Activated CD4-positive, alpha-beta T cell treated with anti-CD3 and anti-CD28 coated beads, Interleukin-2, amount 50 U/mL, for 24 hours (primary cell): ENCODE data around the gene SMARCAD1.

Source experiments
- DNase-seq, 2 donors: peaks; one replicate each; pipeline ENCODE4 v3.0.0-alpha.2; 2020; ENCODE audit warnings: low read depth in 1 of 2, low spot score in 1 of 2

The SMARCAD1 gene, protein sequence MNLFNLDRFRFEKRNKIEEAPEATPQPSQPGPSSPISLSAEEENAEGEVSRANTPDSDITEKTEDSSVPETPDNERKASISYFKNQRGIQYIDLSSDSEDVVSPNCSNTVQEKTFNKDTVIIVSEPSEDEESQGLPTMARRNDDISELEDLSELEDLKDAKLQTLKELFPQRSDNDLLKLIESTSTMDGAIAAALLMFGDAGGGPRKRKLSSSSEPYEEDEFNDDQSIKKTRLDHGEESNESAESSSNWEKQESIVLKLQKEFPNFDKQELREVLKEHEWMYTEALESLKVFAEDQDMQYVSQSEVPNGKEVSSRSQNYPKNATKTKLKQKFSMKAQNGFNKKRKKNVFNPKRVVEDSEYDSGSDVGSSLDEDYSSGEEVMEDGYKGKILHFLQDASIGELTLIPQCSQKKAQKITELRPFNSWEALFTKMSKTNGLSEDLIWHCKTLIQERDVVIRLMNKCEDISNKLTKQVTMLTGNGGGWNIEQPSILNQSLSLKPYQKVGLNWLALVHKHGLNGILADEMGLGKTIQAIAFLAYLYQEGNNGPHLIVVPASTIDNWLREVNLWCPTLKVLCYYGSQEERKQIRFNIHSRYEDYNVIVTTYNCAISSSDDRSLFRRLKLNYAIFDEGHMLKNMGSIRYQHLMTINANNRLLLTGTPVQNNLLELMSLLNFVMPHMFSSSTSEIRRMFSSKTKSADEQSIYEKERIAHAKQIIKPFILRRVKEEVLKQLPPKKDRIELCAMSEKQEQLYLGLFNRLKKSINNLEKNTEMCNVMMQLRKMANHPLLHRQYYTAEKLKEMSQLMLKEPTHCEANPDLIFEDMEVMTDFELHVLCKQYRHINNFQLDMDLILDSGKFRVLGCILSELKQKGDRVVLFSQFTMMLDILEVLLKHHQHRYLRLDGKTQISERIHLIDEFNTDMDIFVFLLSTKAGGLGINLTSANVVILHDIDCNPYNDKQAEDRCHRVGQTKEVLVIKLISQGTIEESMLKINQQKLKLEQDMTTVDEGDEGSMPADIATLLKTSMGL

DNA sequence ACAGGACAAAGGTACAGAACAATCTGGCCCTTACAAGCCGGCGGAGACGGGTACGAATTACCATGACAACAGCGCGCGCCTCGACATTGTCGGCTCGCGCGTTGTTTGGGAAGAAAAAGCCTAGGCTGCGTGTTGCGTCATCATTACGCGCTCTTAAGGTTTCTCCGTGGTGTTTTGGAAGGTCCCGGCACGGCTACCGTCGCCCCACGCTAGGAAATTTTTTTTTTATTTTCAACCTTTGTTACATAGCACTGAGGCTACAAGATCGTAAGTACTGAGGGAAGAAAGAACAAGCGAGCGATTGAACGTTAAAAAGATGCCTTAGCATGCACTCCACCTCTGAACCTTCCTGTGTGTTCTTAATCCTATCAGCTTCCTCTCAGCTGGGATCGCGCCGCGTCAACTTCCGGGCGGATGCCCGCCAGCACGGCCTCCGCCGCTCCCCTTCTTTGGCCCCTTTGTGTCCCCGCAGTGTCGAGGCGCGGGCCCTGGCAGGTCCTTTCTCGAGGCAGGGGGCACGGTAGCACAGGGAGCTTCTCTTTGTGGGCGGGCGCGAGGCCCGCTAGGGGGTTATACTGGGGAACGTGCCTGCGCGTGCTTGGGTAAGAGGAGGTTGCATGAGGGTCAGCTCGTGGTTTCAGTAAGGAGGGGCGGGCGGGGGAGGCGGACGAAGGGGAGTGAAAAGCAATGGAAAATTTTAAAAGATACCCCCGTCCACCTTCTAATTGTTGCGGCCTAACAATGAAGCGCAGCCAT lies at the start of gene SMARCAD1:
SMARCAD1 (plus strand) TSS at position 397 of the 756 bp plus-strand sequence. CDS start 530 bp downstream, outside the sequence.
- DNase-seq = peak; percentile 73 to 89

DNA sequence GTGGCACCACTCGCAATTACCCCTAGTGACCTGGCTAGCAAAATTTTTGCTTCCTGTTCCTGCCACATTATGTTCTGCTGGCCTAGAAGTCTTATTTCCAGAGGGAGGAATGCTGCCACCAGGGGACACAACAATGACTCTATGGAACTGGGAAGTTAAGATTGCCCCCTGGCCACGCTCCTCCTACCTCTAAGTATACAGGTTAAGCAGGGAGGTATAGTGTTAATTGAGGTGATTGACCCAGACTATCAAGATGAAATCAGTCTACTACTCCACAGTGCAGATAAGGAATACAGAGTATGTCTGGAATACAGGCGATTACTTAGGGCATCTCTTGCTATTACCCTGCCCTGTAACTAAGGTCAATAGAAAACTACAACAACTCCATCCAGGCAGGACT lies 48.8 kb upstream of the SMARCAD1 start:
- DNase-seq = no peak

GRCh38 chr4:94159790-94160189 lies 47.9 kb upstream of the SMARCAD1 start:
- DNase-seq = no peak

DNA sequence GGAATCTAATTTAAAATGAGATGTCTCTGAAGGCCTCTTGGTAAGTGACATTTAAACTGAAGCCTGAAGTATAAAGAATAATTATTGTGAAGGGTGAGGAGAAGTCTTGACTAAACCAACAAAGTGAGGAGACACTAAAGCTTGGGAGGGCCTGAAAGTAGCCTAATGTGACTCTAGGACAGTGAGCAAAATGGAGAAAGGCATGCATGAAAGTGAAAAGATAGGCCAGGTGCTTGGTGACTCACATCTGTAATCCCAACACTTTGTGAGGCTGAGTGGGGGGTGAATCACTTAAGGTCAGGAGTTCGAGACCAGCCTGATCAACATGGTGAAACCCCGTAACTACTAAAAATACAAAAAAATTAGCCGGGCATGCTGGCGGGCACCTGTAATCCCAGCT lies 46.9 kb upstream of the SMARCAD1 start:
- peak in 1 of 2 donors; percentile 1 for DNase-seq

DNA sequence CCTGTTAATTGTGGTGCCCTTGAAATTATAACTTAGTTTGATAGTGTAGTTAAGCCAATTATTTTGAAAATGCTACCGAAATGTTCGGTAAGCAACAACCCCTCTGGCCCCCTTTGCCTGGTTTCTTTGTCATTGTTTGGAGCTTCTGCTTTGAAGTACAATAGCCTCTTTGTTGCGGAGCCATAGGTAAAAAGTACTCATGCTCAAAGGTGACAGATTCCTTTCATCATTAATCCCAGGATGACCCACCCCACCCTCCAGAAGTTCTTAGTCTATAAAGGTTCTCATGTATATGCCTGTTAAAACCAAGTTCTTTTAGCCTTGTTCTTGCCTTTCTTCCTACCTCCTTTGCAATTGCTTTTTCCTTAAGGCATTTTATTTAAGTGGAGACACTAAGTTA lies 42.4 kb upstream of the SMARCAD1 start:
- no peak for DNase-seq

GRCh38 chr4:94168321-94168720 lies 39.3 kb upstream of the SMARCAD1 start:
- no peak for DNase-seq

DNA sequence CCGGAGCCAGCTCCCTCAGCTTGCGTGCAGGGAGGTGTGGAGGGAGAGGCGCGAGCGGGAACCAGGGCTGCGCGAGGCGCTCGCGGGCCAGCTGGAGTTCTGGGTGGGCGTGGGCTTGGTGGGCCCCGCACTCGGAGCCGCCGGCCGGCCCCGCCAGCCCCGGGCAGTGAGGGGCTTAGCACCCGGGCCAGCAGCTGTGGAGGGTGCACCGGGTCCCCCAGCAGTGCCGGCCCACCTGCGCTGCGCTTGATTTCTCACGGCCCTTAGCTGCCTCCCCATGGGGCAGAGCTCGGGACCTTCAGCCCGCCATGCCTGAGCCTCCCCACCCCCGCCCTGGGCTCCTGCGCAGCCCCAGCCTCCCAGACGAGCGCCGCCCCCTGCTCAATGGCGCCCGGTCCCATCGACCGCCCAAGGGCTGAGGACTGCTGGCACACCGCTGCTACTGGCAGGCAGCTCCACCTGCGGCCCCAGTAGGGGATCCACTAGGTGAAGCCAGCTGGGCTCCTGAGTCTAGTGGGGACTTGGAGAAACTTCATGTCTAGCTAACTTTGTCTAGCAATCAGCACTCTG lies 37.8 kb upstream of the SMARCAD1 start:
- no peak for DNase-seq

DNA sequence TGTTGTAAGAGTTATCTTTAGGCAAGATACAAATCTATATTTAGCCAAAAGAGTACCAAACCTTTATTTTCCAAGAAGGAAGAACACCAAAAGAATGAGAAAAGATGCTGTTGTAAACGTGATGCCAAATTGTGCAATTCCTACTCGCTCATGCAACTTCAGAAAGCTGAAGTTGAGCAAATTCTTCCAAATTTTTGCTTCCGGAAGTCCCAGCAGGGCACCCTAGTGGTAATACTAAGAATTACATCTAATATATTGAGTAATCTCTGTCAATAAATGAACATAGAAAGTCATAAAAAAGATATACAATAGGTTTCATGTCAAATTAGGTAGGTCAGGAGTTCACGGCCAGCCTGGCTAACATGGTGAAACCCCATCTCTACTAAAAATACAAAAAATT lies 36.0 kb upstream of the SMARCAD1 start:
- DNase-seq = no peak

GRCh38 chr4:94175553-94176261 lies 32.0 kb upstream of the SMARCAD1 start:
- no peak for DNase-seq

- no peak for DNase-seq
These were observed 29.8 kb upstream of the SMARCAD1 start for GRCh38 chr4:94177822-94178221.

GRCh38 chr4:94181815-94182214 lies 25.9 kb upstream of the SMARCAD1 start:
- no peak for DNase-seq

DNA sequence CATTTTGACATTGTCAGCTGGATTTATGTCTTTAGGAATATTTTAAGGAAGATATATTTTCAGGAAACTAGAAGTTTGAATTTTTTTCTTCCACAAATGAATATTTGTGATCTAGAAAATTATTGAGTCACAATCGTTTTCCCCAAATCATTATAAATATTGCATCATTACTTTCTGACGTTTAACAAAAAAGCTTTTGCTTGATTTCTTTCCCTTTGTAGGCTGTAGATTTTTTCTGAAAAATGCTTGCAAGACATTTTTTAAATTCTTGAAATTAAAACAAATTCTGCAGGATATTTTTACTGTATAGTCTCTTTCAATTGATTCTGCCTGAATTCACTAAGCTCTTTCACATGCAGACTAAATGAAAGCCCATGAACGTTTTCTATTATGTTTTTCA lies 4.9 kb upstream of the SMARCAD1 start:
- no peak for DNase-seq

GRCh38 chr4:94208266-94208665 lies 601 bp downstream of the SMARCAD1 start:
- no peak for DNase-seq

GRCh38 chr4:94208918-94209317 lies 1.3 kb downstream of the SMARCAD1 start:
- no peak for DNase-seq

GRCh38 chr4:94211861-94212260 lies 4.2 kb downstream of the SMARCAD1 start:
- DNase-seq = no peak

- DNase-seq = no peak
These were observed 7.1 kb downstream of the SMARCAD1 start for GRCh38 chr4:94214703-94215319.

- no peak for DNase-seq
These were observed 8.7 kb downstream of the SMARCAD1 start for GRCh38 chr4:94216394-94216793.

GRCh38 chr4:94219402-94219801 lies 11.7 kb downstream of the SMARCAD1 start:
- DNase-seq = no peak

GRCh38 chr4:94221916-94222315 lies 14.3 kb downstream of the SMARCAD1 start:
- DNase-seq = no peak

GRCh38 chr4:94225449-94225848 lies 17.8 kb downstream of the SMARCAD1 start:
- DNase-seq = no peak
